Measurements from ENCODE around the gene TSPAN12.

Gene TSPAN12

GRCh38 chr7:120770206-120770605 is 87.7 kb downstream of the TSPAN12 start:
- Histone ChIP-seq H3K9me3 (replicated peaks in 1 of 2; ENCODE audit: control insufficient read depth in 2 of 2, insufficient read depth in 1 of 2, low read depth in 1 of 2, low read length in 2 of 2) (no peaks in the 10 kb centered on the region), H3K14ac (ENCODE audit: low read length) (no peak overlapping the region), H2BK120ac (ENCODE audit: low read depth, low read length) (no peak overlapping the region), H2BK15ac (ENCODE audit: low read length) (no peak overlapping the region), H3K18ac (ENCODE audit: low read length) (no peak overlapping the region), H3K4me1 (ENCODE audit: control insufficient read depth in 2 of 2, insufficient read depth in 1 of 2, low read depth in 1 of 2, low read length in 2 of 2) (peaks cover 0 to 2% of the 10 kb centered on the region in 2 donors), H3K79me1 (ENCODE audit: low read depth, low read length) (no peaks in the 10 kb centered on the region), H2BK5ac (ENCODE audit: low read length) (no peak overlapping the region), H2AK5ac (ENCODE audit: low read depth, low read length) (no peak overlapping the region), H3K23ac (ENCODE audit: low read depth, low read length, poor library complexity) (no peak overlapping the region), H3K36me3 (replicated peaks in 1 of 2; ENCODE audit: control insufficient read depth in 2 of 2, insufficient read depth in 2 of 2, low read length in 2 of 2) (no peaks in the 10 kb centered on the region), H3K27me3 (ENCODE audit: control insufficient read depth in 3 of 3, insufficient read depth in 3 of 3, low read depth in 1 of 3, low read length in 3 of 3) (no peaks in the 10 kb centered on the region), H3K4me3 (ENCODE audit: low read length in 2 of 2) (no peak overlapping the region), H2AFZ (ENCODE audit: low read length) (no peak overlapping the region), H3K27ac (replicated peaks; ENCODE audit: low read length) (no peak overlapping the region), H3K4ac (ENCODE audit: low read length) (no peak overlapping the region), H4K8ac (ENCODE audit: low read depth, low read length) (no peak overlapping the region), H2BK12ac (ENCODE audit: low read length) (no peak overlapping the region), H3K9ac (ENCODE audit: low read depth, low read length, poor library complexity) (no peak overlapping the region), H3K4me2 (ENCODE audit: insufficient read depth, low read length, poor library complexity, severe bottlenecking) (no peak overlapping the region), H4K91ac (ENCODE audit: low read depth, low read length, poor library complexity) (no peak overlapping the region)
- no peak for DNase-seq (ENCODE audit: low spot score)
- WGBS, 2 donors (ENCODE audit: extremely low coverage in 2 of 2, insufficient read length in 2 of 2, insufficient replicate concordance in 1 of 2) = no CpG with 5 or more reads among the region's 3 CpGs

DNA sequence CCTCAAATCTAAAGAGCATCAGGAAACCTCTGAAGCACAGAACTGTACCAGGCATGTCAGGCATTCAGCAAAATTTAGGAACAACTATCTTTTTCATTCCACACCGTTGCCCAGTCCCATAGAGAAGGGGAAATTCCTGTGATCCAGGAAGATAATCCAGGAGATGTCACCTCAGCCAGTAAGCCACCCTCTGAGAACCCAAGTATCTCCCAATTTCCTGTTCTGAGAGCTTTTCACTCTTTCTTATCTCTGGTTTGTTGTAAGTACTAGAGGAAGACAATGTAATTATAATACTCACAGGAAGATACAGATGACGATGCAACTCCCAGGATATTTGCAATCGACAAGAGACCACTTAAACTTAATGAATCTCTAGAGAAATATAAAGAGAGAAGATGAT is 97.1 kb downstream of the TSPAN12 start:
- Histone ChIP-seq H3K36me3 (replicated peaks in 1 of 2; ENCODE audit: control insufficient read depth in 2 of 2, insufficient read depth in 2 of 2, low read length in 2 of 2) (no peaks in the 10 kb centered on the region), H3K4ac (ENCODE audit: low read length) (no peak overlapping the region), H3K79me1 (ENCODE audit: low read depth, low read length) (no peaks in the 10 kb centered on the region), H3K27me3 (ENCODE audit: control insufficient read depth in 3 of 3, insufficient read depth in 3 of 3, low read depth in 1 of 3, low read length in 3 of 3) (no peaks in the 10 kb centered on the region), H4K91ac (ENCODE audit: low read depth, low read length, poor library complexity) (no peak overlapping the region), H3K14ac (ENCODE audit: low read length) (no peak overlapping the region), H2BK120ac (ENCODE audit: low read depth, low read length) (no peak overlapping the region), H2BK15ac (ENCODE audit: low read length) (no peak overlapping the region), H3K27ac (replicated peaks; ENCODE audit: low read length) (no peak overlapping the region), H2BK12ac (ENCODE audit: low read length) (no peak overlapping the region), H3K9me3 (replicated peaks in 1 of 2; ENCODE audit: control insufficient read depth in 2 of 2, insufficient read depth in 1 of 2, low read depth in 1 of 2, low read length in 2 of 2) (no peaks in the 10 kb centered on the region), H3K18ac (ENCODE audit: low read length) (no peak overlapping the region), H3K9ac (ENCODE audit: low read depth, low read length, poor library complexity) (no peak overlapping the region), H3K4me2 (ENCODE audit: insufficient read depth, low read length, poor library complexity, severe bottlenecking) (no peak overlapping the region), H4K8ac (ENCODE audit: low read depth, low read length) (no peak overlapping the region), H3K4me1 (ENCODE audit: control insufficient read depth in 2 of 2, insufficient read depth in 1 of 2, low read depth in 1 of 2, low read length in 2 of 2) (no peaks in the 10 kb centered on the region), H2AK5ac (ENCODE audit: low read depth, low read length) (no peak overlapping the region), H3K4me3 (ENCODE audit: low read length in 2 of 2) (no peak overlapping the region), H3K23ac (ENCODE audit: low read depth, low read length, poor library complexity) (no peak overlapping the region), H2AFZ (ENCODE audit: low read length) (peak overlapping the region; percentile 48), H2BK5ac (ENCODE audit: low read length) (no peak overlapping the region)
- no CpG with 5 or more reads among the region's 3 CpGs for WGBS, 2 donors (ENCODE audit: extremely low coverage in 2 of 2, insufficient read length in 2 of 2, insufficient replicate concordance in 1 of 2)
- no peak for DNase-seq (ENCODE audit: low spot score)

DNA sequence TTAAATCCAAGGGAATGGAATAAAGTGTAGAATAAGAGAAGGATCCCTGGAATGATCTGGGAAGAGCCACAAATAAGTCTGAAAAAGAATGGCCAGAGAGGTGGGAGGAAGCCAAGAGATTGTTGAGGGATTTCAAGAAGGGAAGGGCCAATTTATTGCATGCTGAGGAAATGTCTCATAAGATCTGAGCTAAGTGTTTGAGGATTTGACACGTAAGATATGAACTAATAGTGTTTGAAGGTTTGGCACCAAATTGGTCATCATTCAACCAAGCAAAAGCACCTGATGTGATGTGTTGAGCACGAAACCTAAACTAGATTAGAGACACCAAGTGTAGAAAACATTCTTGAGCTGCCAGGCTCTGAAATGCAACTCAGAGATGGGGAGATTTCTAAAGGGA is 97.9 kb downstream of the TSPAN12 start:
- H2BK15ac ChIP-seq (ENCODE audit: low read length) = no peak overlapping the region
- no peak overlapping the region for H3K14ac ChIP-seq (ENCODE audit: low read length)
- H3K4me1 ChIP-seq (ENCODE audit: control insufficient read depth in 2 of 2, insufficient read depth in 1 of 2, low read depth in 1 of 2, low read length in 2 of 2) = no peaks in the 10 kb centered on the region
- no peak for DNase-seq (ENCODE audit: low spot score)
- H3K9me3 ChIP-seq (replicated peaks in 1 of 2; ENCODE audit: control insufficient read depth in 2 of 2, insufficient read depth in 1 of 2, low read depth in 1 of 2, low read length in 2 of 2) = no peaks in the 10 kb centered on the region
- H4K91ac ChIP-seq (ENCODE audit: low read depth, low read length, poor library complexity) = no peak overlapping the region
- no peak overlapping the region for H3K4me3 ChIP-seq (ENCODE audit: low read length in 2 of 2)
- H2BK12ac ChIP-seq (ENCODE audit: low read length) = no peak overlapping the region
- no peaks in the 10 kb centered on the region for H3K36me3 ChIP-seq (replicated peaks in 1 of 2; ENCODE audit: control insufficient read depth in 2 of 2, insufficient read depth in 2 of 2, low read length in 2 of 2)
- no peak overlapping the region for H3K27ac ChIP-seq (replicated peaks; ENCODE audit: low read length)
- H4K8ac ChIP-seq (ENCODE audit: low read depth, low read length) = no peak overlapping the region
- WGBS, 2 donors (ENCODE audit: extremely low coverage in 2 of 2, insufficient read length in 2 of 2, insufficient replicate concordance in 1 of 2) = no CpG with 5 or more reads among the region's 2 CpGs
- H2AK5ac ChIP-seq (ENCODE audit: low read depth, low read length) = no peak overlapping the region
- H3K27me3 ChIP-seq (ENCODE audit: control insufficient read depth in 3 of 3, insufficient read depth in 3 of 3, low read depth in 1 of 3, low read length in 3 of 3) = no peaks in the 10 kb centered on the region
- H3K23ac ChIP-seq (ENCODE audit: low read depth, low read length, poor library complexity) = no peak overlapping the region
- H3K79me1 ChIP-seq (ENCODE audit: low read depth, low read length) = no peaks in the 10 kb centered on the region
- H2AFZ ChIP-seq (ENCODE audit: low read length) = no peak overlapping the region
- no peak overlapping the region for H3K18ac ChIP-seq (ENCODE audit: low read length)
- no peak overlapping the region for H3K4me2 ChIP-seq (ENCODE audit: insufficient read depth, low read length, poor library complexity, severe bottlenecking)
- H3K9ac ChIP-seq (ENCODE audit: low read depth, low read length, poor library complexity) = no peak overlapping the region
- no peak overlapping the region for H2BK5ac ChIP-seq (ENCODE audit: low read length)
- H2BK120ac ChIP-seq (ENCODE audit: low read depth, low read length) = no peak overlapping the region
- H3K4ac ChIP-seq (ENCODE audit: low read length) = no peak overlapping the region

DNA sequence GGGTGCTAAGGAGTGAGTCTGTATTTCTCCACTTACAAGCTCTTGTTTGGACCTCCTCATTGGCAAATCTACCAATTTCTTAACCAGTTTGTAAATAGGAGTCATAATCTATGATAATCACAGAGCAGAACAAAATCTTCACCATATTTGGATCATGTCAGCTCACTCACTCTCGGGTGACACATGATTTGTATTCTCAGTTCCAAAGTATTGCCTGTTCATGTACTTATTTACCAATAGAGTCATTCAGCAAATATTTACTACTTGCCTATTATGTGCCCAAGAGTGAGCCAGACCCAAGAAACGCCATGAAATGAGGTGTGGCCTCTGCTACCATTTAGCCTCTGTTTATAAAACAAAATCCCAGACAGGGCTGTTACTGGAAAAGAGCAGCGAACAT is 114.8 kb downstream of the TSPAN12 start:
- Histone ChIP-seq H2AFZ (ENCODE audit: low read length) (peak overlapping the region; percentile 85), H3K9me3 (replicated peaks in 1 of 2; ENCODE audit: control insufficient read depth in 2 of 2, insufficient read depth in 1 of 2, low read depth in 1 of 2, low read length in 2 of 2) (no peaks in the 10 kb centered on the region), H2BK120ac (ENCODE audit: low read depth, low read length) (no peak overlapping the region), H3K9ac (ENCODE audit: low read depth, low read length, poor library complexity) (no peak overlapping the region), H2BK5ac (ENCODE audit: low read length) (no peak overlapping the region), H3K4ac (ENCODE audit: low read length) (no peak overlapping the region), H4K8ac (ENCODE audit: low read depth, low read length) (no peak overlapping the region), H2BK12ac (ENCODE audit: low read length) (no peak overlapping the region), H3K27me3 (ENCODE audit: control insufficient read depth in 3 of 3, insufficient read depth in 3 of 3, low read depth in 1 of 3, low read length in 3 of 3) (no peaks in the 10 kb centered on the region), H3K4me3 (ENCODE audit: low read length in 2 of 2) (no peak overlapping the region), H3K79me1 (ENCODE audit: low read depth, low read length) (no peaks in the 10 kb centered on the region), H3K23ac (ENCODE audit: low read depth, low read length, poor library complexity) (no peak overlapping the region), H2AK5ac (ENCODE audit: low read depth, low read length) (no peak overlapping the region), H2BK15ac (ENCODE audit: low read length) (no peak overlapping the region), H3K4me2 (ENCODE audit: insufficient read depth, low read length, poor library complexity, severe bottlenecking) (no peak overlapping the region), H4K91ac (ENCODE audit: low read depth, low read length, poor library complexity) (no peak overlapping the region), H3K14ac (ENCODE audit: low read length) (no peak overlapping the region), H3K4me1 (ENCODE audit: control insufficient read depth in 2 of 2, insufficient read depth in 1 of 2, low read depth in 1 of 2, low read length in 2 of 2) (peaks cover 1 to 17% of the 10 kb centered on the region in 2 donors), H3K18ac (ENCODE audit: low read length) (peak overlapping the region; percentile 44), H3K36me3 (replicated peaks in 1 of 2; ENCODE audit: control insufficient read depth in 2 of 2, insufficient read depth in 2 of 2, low read length in 2 of 2) (no peaks in the 10 kb centered on the region), H3K27ac (replicated peaks; ENCODE audit: low read length) (no peak overlapping the region)
- DNase-seq (ENCODE audit: low spot score) = no peak
- no CpG with 5 or more reads among the region's 3 CpGs for WGBS, 2 donors (ENCODE audit: extremely low coverage in 2 of 2, insufficient read length in 2 of 2, insufficient replicate concordance in 1 of 2)
